Measurements from ENCODE around the gene SLC1A2. TPM values are rescaled to one million over a fixed set of nuclear protein-coding genes. Genes with fewer than 3 reads are reported as not detected.

The SLC1A2 gene
- polyA plus RNA-seq, 1 experiment: 0.60 TPM

DNA sequence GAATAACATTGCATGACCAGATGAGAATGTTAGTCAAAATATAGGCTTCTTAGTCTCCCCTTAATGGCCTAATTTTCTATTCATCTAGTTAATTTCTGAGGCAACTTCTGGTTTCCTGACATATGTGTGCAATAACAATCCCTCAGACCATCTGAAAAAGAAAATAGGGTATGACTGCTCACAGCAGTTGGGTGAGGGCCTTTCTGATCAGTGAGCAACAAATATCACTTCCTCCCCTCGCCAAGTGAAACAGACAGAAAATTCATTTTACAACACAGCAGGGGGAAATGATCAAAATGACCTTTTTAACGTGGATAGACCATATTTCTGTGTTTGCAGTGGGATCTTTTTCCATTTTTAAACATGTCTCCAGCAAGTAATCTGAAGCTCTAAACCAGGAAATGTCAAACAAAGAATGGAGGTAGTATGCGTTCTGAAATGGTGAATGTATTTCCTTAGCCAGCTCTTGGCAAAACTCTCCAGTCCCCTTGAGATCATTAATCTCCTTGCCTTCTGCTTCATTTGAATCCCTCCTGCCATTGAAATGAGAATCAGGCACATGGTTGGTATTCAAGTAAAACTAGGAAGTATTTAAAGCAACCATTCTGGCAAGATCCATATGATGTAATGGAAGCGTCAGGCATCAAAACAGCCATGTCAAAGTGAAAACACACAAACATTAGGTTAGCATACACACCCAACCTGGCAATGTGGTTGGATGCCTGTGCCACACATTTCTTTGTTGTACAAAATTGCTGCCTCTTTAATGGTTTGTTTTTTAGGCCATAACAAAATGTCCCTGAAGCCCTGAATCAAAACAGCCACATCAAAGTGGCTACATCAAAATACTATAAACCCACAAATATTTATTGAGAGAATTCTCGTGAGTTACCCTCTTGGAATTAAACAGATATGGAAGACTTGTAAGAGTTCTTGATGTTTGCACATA lies 100.1 kb downstream of the SLC1A2 start:
- ChIA-PET POLR2A (no interaction called here), CTCF (interaction anchor here (1.1 to 2.7 kb wide), 3 partner anchors 13 to 44 kb away, joined by 3 to 15 read pairs (median 3); no protein-coding TSS in a partner anchor)
- DNase-seq (ENCODE audit: low read depth): peak; percentile 49

DNA sequence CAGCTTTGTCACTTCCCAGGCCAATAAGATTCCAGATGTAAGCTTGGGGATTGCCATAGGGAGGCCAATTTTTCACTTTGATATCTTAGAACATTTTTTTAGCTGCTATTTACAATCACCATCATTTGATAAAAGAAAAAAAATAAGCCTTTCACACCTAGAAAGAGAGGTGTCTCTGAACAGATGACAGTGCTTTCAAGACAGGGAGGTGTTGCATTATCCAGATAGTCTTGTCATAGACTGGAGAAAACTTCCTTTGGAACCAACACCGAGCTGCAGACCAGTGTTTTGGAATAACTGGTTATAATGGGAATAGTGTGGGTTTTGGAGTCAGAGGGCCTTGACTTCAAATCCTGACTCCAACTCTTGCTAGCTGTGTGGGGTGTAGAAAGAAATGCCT lies 101.0 kb downstream of the SLC1A2 start:
- no peak for DNase-seq (ENCODE audit: low read depth)
- H3K36me3 ChIP-seq (ENCODE audit: control insufficient read depth, insufficient read depth, low read length): no peaks in the 10 kb centered on the region
- TF ChIP-seq, protein P1, sequence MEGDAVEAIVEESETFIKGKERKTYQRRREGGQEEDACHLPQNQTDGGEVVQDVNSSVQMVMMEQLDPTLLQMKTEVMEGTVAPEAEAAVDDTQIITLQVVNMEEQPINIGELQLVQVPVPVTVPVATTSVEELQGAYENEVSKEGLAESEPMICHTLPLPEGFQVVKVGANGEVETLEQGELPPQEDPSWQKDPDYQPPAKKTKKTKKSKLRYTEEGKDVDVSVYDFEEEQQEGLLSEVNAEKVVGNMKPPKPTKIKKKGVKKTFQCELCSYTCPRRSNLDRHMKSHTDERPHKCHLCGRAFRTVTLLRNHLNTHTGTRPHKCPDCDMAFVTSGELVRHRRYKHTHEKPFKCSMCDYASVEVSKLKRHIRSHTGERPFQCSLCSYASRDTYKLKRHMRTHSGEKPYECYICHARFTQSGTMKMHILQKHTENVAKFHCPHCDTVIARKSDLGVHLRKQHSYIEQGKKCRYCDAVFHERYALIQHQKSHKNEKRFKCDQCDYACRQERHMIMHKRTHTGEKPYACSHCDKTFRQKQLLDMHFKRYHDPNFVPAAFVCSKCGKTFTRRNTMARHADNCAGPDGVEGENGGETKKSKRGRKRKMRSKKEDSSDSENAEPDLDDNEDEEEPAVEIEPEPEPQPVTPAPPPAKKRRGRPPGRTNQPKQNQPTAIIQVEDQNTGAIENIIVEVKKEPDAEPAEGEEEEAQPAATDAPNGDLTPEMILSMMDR (IDR thresholded peaks at IDR 0.05; ENCODE audit: insufficient read depth, low read depth, low read length): no peak
- POLR2A ChIA-PET: no interaction called here
- H3K27me3 ChIP-seq (ENCODE audit: control insufficient read depth, insufficient read depth, low read length): no peaks in the 10 kb centered on the region
- no peak overlapping the region for H3K4me3 ChIP-seq (ENCODE audit: low read depth, low read length)
- CTCF ChIA-PET: interaction anchor here (1.0 to 2.7 kb wide), 2 partner anchors 13 to 74 kb away, joined by 4 to 15 read pairs; no protein-coding TSS in a partner anchor

More for the DNA sequence above, 100.1 kb downstream of the SLC1A2 start:
- Histone ChIP-seq H3K27me3 (ENCODE audit: control insufficient read depth, insufficient read depth, low read length) (no peaks in the 10 kb centered on the region), H3K4me3 (ENCODE audit: low read depth, low read length) (no peak overlapping the region), H3K36me3 (ENCODE audit: control insufficient read depth, insufficient read depth, low read length) (no peaks in the 10 kb centered on the region)
- TF ChIP-seq, protein P1 (IDR thresholded peaks at IDR 0.05; ENCODE audit: insufficient read depth, low read depth, low read length): no peak

DNA sequence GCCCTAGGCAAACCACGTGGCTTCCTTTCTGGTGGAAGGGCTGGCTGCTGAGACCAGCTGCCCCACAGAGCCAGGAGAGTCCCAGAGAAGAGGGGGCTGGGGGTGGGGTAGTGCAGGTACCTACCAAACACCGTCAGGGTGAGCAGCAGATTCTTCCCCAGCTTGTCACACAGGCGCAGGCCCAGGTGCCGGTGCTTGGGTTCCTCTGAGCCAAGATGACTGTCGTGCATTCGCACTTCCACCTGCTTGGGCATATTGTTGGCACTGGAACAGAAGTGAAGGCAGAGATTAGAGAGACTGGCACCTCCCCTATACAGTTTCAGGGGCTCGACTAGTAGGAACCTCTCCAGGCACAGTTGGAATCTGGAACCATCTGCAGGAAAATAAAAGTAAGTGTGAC lies 102.1 kb downstream of the SLC1A2 start:
- CTCF ChIA-PET: interaction anchor here (1.4 to 2.7 kb wide), 2 partner anchors 12 to 392 kb away, joined by 3 to 15 read pairs; no protein-coding TSS in a partner anchor
- TF ChIP-seq, protein P1 (IDR thresholded peaks at IDR 0.05; ENCODE audit: insufficient read depth, low read depth, low read length): no peak
- POLR2A ChIA-PET: no interaction called here

DNA sequence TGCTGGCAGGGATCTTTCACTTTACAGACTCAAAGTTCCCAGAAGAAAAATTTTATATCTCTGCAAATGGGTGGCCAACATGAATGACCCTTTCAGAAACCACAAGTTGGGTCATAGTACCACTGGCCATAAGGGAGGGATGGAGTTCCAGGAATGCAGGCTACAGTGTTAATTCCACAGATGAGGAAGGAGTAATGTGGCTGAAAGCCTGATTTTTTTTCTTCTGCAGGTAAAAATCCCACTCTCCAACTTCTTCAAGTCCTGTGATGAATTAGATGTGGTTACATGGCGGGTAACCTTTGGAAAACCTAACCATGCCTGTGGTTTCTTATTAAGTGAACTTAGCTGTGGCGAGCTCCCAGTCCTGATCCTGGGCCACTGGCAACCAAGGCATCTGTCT lies 103.2 kb downstream of the SLC1A2 start:
- ChIA-PET POLR2A (no interaction called here), CTCF (interaction anchor here (1.4 to 3.5 kb wide), 4 partner anchors 11 to 391 kb away, joined by 3 to 14 read pairs (median 3); no protein-coding TSS in a partner anchor)
- H3K36me3 ChIP-seq (ENCODE audit: control insufficient read depth, insufficient read depth, low read length): no peaks in the 10 kb centered on the region
- H3K27me3 ChIP-seq (ENCODE audit: control insufficient read depth, insufficient read depth, low read length): no peaks in the 10 kb centered on the region
- DNase-seq (ENCODE audit: low read depth): no peak
- TF ChIP-seq, protein P1 (IDR thresholded peaks at IDR 0.05; ENCODE audit: insufficient read depth, low read depth, low read length): no peak
- no peak overlapping the region for H3K4me3 ChIP-seq (ENCODE audit: low read depth, low read length)

More for the DNA sequence above, 102.1 kb downstream of the SLC1A2 start:
- no peak for DNase-seq (ENCODE audit: low read depth)
- H3K27me3 ChIP-seq (ENCODE audit: control insufficient read depth, insufficient read depth, low read length): no peaks in the 10 kb centered on the region
- no peak overlapping the region for H3K4me3 ChIP-seq (ENCODE audit: low read depth, low read length)
- H3K36me3 ChIP-seq (ENCODE audit: control insufficient read depth, insufficient read depth, low read length): no peaks in the 10 kb centered on the region

DNA sequence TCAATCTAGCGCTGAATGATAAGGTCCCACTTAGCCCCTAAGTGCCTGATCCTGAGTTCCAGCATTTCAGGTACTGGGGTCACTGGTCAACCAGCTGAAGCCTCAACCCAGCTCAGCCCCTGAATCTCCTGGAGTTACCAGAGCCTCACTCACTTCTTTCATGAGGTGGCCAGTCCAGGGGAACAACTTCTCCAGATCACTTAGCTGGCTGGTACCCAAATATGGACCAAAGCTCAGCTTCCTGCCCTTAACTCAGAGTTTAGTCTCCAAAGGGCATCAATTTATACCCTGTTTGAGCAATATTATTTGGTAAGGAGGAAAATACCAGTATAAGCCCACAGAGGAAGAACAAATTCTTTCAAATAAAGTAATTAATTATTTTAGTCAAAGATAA lies 105.6 kb downstream of the SLC1A2 start:
- POLR2A ChIA-PET: interaction anchor here (0.5 kb wide), 1 partner anchor 38 kb away, joined by 3 read pairs; no protein-coding TSS in a partner anchor
- CTCF ChIA-PET: interaction anchor here (3.5 kb wide), 1 partner anchor 8 kb away, joined by 14 read pairs; no protein-coding TSS in a partner anchor
- Histone ChIP-seq H3K4me3 (ENCODE audit: low read depth, low read length) (no peak overlapping the region), H3K36me3 (ENCODE audit: control insufficient read depth, insufficient read depth, low read length) (no peaks in the 10 kb centered on the region), H3K27me3 (ENCODE audit: control insufficient read depth, insufficient read depth, low read length) (no peaks in the 10 kb centered on the region)
- no peak for DNase-seq (ENCODE audit: low read depth)
- TF ChIP-seq, protein P1 (IDR thresholded peaks at IDR 0.05; ENCODE audit: insufficient read depth, low read depth, low read length): no peak
